Endothelial cell of umbilical vein (primary cell): ENCODE results near the gene CATSPERD. TPM values are rescaled to one million over a fixed set of nuclear protein-coding genes. Genes with fewer than 3 reads are reported as not detected.
A peak's percentile ranks its signal among the peaks of the same experiment; 100 is the strongest.

Experiments
- BruUV-seq: library from RNA; stranded (reverse); fragments of 400-500 nt; replicated peaks from 2 replicates; lab custom pipeline; 2021; lab: Mats Ljungman, UMichigan
- CTCF ChIA-PET: fragments of 300-600, 350-600 bp; sonication (Branson Sonifier 250); formaldehyde crosslinking; loops from one replicate; lab custom pipeline; 2021; ENCODE audit warnings: antibody characterized with exemption, inconsistent platforms; lab: Charles Lee
- POLR2A ChIA-PET: fragments of 300-600, 350-600 bp; sonication (Branson Sonifier 250); formaldehyde crosslinking; loops from one replicate; lab custom pipeline; 2021; ENCODE audit warnings: antibody characterized with exemption, inconsistent platforms; lab: Charles Lee
- DNase-seq: peaks from one replicate; pipeline ENCODE4 v3.0.0-alpha.2; 2011; ENCODE audit warnings: low read depth, low spot score
- FAIRE-seq: peaks from 2 replicates; lab custom pipeline; 2011; peaks lifted over from hg19 to GRCh38; lab: Jason Lieb, UNC
- H2AFZ ChIP-seq: 2 replicates; pipeline ENCODE4 v1.6.0; 2012; ENCODE audit warnings: low read depth, low read length, control low read depth, inconsistent platforms
- H3K27ac ChIP-seq: 2 replicates; pipeline ENCODE4 v1.5.1; 2011; ENCODE audit warnings: low read depth, mild to moderate bottlenecking, control low read depth, low read length, moderate library complexity; ENCODE audit not compliant: insufficient read depth
- H3K27me3 ChIP-seq, 2 experiments: 2 replicates each; pipeline versions ENCODE4 v1.6.0 to v1.6.1; 2011; ENCODE audit warnings: low read length in 2 of 2, mixed read lengths in 1 of 2; ENCODE audit not compliant: control insufficient read depth in 2 of 2, insufficient read depth in 2 of 2
- H3K36me3 ChIP-seq, 2 experiments: 2 replicates in 1 of 2; 3 replicates in 1 of 2; pipeline ENCODE4 v1.5.1; 2011; ENCODE audit warnings: low read length in 2 of 2, mild to moderate bottlenecking in 1 of 2, moderate library complexity in 1 of 2; ENCODE audit not compliant: control insufficient read depth in 2 of 2, insufficient read depth in 2 of 2; ENCODE audit errors: extremely low read depth in 1 of 2
- H3K4me1 ChIP-seq: 3 replicates; pipeline ENCODE4 v1.5.1; 2011; ENCODE audit warnings: mild to moderate bottlenecking, low read length; ENCODE audit not compliant: control insufficient read depth, insufficient read depth; ENCODE audit errors: extremely low read depth
- H3K4me2 ChIP-seq: 2 replicates; pipeline ENCODE4 v1.6.1; 2011; ENCODE audit warnings: low read length, control low read depth, mixed read lengths; ENCODE audit not compliant: insufficient read depth
- H3K4me3 ChIP-seq, 3 experiments: fragments of 200-600 bp in 1 of 3; sonication (generic), shearing (Covaris generic) in 1 of 3; replicated peaks in 1 of 3; 2 replicates each; pipeline ENCODE4 v1.5.1; 2011 to 2016; ENCODE audit warnings: control low read depth in 3 of 3, low read length in 3 of 3, mild to moderate bottlenecking in 2 of 3, inconsistent platforms in 1 of 3, low read depth in 1 of 3, moderate library complexity in 1 of 3; ENCODE audit not compliant: insufficient read depth in 1 of 3
- H3K79me2 ChIP-seq: 2 replicates; pipeline ENCODE4 v1.6.0; 2012; ENCODE audit warnings: low read length, inconsistent platforms; ENCODE audit not compliant: control insufficient read depth, insufficient read depth
- H3K9ac ChIP-seq: replicated peaks from 2 replicates; pipeline ENCODE3; 2011; ENCODE audit warnings: low read length, control low read depth; ENCODE audit not compliant: insufficient read depth; ENCODE audit errors: extremely low read depth
- H3K9me1 ChIP-seq: replicated peaks from 3 replicates; pipeline ENCODE4 v1.6.0; 2011; ENCODE audit warnings: mild to moderate bottlenecking, low read length; ENCODE audit not compliant: control insufficient read depth, insufficient read depth; ENCODE audit errors: extremely low read depth
- H3K9me3 ChIP-seq: replicated peaks from 2 replicates; pipeline ENCODE4 v1.5.1; 2012; ENCODE audit warnings: low read length, inconsistent platforms; ENCODE audit not compliant: control insufficient read depth, insufficient read depth
- H4K20me1 ChIP-seq: replicated peaks from 2 replicates; pipeline ENCODE3; 2011; ENCODE audit warnings: mild to moderate bottlenecking, low read length; ENCODE audit not compliant: control insufficient read depth, insufficient read depth; ENCODE audit errors: extremely low read depth
- CTCF ChIP-seq, 2 donors: IDR thresholded peaks; 1 replicate in 1 of 2; 2 replicates in 1 of 2; pipeline ENCODE4 v1.5.1; 2011; ENCODE audit warnings: low read length in 2 of 2, mild to moderate bottlenecking in 2 of 2, moderate library complexity in 2 of 2, control low read depth in 1 of 2, inconsistent platforms in 1 of 2, low read depth in 1 of 2; ENCODE audit not compliant: insufficient read depth in 1 of 2; ENCODE audit errors: extremely low read depth in 1 of 2
- EZH2 ChIP-seq: IDR thresholded peaks from 2 replicates; pipeline ENCODE4 v1.6.1; 2012; ENCODE audit warnings: borderline replicate concordance, low read depth, mild to moderate bottlenecking, moderate library complexity, low read length, inconsistent platforms; ENCODE audit not compliant: severe bottlenecking
- FOS ChIP-seq: IDR thresholded peaks from 2 replicates; pipeline ENCODE4 v1.6.1; 2011; ENCODE audit warnings: mild to moderate bottlenecking, low read length, moderate library complexity, borderline replicate concordance; ENCODE audit not compliant: insufficient read depth
- POLR2AphosphoS5 ChIP-seq: IDR thresholded peaks from 2 replicates; pipeline ENCODE4 v1.6.1; 2012; ENCODE audit warnings: low read depth, mild to moderate bottlenecking, control low read depth, low read length, moderate library complexity; ENCODE audit not compliant: insufficient read depth
- dilution Hi-C: fragments of 300-500 bp; cut with MboI; formaldehyde crosslinking; loops from one replicate; pipeline ENCODE4 v1.15.0; 2019; ENCODE audit warnings: low sequenced_read_pairs; ENCODE audit not compliant: extremely low pct_ligation_motif_present
- intact Hi-C: fragments of 100-400 bp; cut with micrococcal nuclease; formaldehyde crosslinking; loops from one replicate; pipeline ENCODE4 v1.10.0; 2022
- polyA plus RNA-seq, 4 experiments: library from polyadenylated mRNA; depleted of rRNA in 3 of 4; stranded (reverse) in 3 of 4; unstranded in 1 of 4; fragments of >200 nt; gene quantifications; 2 replicates each; pipeline versions ENCODE4 v1.2.1 to v1.2.3, GENCODE V29; 2011 to 2012; ENCODE audit warnings: missing spikeins in 1 of 4
- total RNA-seq: library from RNA; stranded (reverse); gene quantifications from 2 replicates; pipeline ENCODE4 v1.2.3, GENCODE V29; 2021

CATSPERD gene
- total and polyA plus RNA-seq, 2 donors (not counting 3 experiments of a cell fraction or from before 2014, with no cell fraction given): not detected

- Histone ChIP-seq H4K20me1 (no peaks in the 10 kb centered on the region), H3K9me3 (no peaks in the 10 kb centered on the region), H3K79me2 (no peaks in the 10 kb centered on the region), H3K27ac (no peak overlapping the region), H3K4me1 (peaks cover 5% of the 10 kb centered on the region), H3K9me1 (peaks cover 2% of the 10 kb centered on the region), H3K36me3 (no peaks in the 10 kb centered on the region), H3K4me3 (no peak overlapping the region), H3K9ac (no peak overlapping the region), H3K27me3 (peaks cover 2 to 7% of the 10 kb centered on the region in 2 experiments), H3K4me2 (no peak overlapping the region), H2AFZ (no peak overlapping the region)
- BruUV-seq: no TSS peak
- ChIA-PET POLR2A (no interaction called here), CTCF (interaction anchor here (1.0 to 1.9 kb wide), 3 partner anchors 23 to 86 kb away, joined by 3 to 42 read pairs (median 10); no protein-coding TSS in a partner anchor)
- dilution Hi-C loops (no loop called here), intact Hi-C loops (loop anchor here (2.0 to 10.0 kb wide), 2 partner anchors 17 to 179 kb away; no protein-coding TSS in a partner anchor)
- TF ChIP-seq POLR2AphosphoS5: no peak
- peak; percentile 65 to 87 for TF ChIP-seq CTCF (IDR thresholded peaks at IDR 0.05; ENCODE audit: extremely low read depth in 1 of 2, insufficient read depth in 1 of 2, low read depth in 1 of 2, low read length in 2 of 2)
- no peak for TF ChIP-seq FOS
- peak; percentile 77 for TF ChIP-seq EZH2
- DNase-seq: peak; percentile 34
- no peak for FAIRE-seq
Observed at GRCh38 chr19:5805462-5806132, 85.2 kb downstream of the CATSPERD start.
